WTC11 (cell line): ENCODE results near the gene ARID2. TPM values are rescaled to one million over a fixed set of nuclear protein-coding genes. Genes with fewer than 3 reads are reported as not detected.
A peak's percentile ranks its signal among the peaks of the same experiment; 100 is the strongest.

ENCODE experiments used
- ATAC-seq: fragments of 200-7000 bp; cut with Tn5 transposase; 2 replicates; pipeline ENCODE4 v1.10.0; 2021; ENCODE audit warnings: mild to moderate bottlenecking, moderate library complexity
- CTCF ChIA-PET: fragments of 300-600 bp; sonication (Branson Sonifier 250); formaldehyde crosslinking; loops from one replicate; lab custom pipeline; 2021; ENCODE audit warnings: antibody characterized with exemption; lab: Charles Lee
- POLR2A ChIA-PET: fragments of 350-600 bp; sonication (Branson Sonifier 250); formaldehyde crosslinking; loops from one replicate; lab custom pipeline; 2021; ENCODE audit warnings: antibody characterized with exemption; lab: Charles Lee
- DNase-seq: peaks from one replicate; pipeline ENCODE4 v3.0.0; 2021; ENCODE audit warnings: low spot score
- H3K27ac Mint-ChIP-seq: 2 replicates; pipeline ENCODE4 v1.8.0; 2021; ENCODE audit warnings: mixed read lengths
- H3K27me3 Mint-ChIP-seq: 2 replicates; pipeline ENCODE4 v1.8.0; 2021; ENCODE audit warnings: low read depth, mild to moderate bottlenecking, moderate library complexity, mixed read lengths
- H3K36me3 Mint-ChIP-seq: 2 replicates; pipeline ENCODE4 v1.8.0; 2021; ENCODE audit warnings: mixed read lengths
- H3K4me1 Mint-ChIP-seq: 2 replicates; pipeline ENCODE4 v1.8.0; 2022; ENCODE audit warnings: mixed read lengths
- H3K4me3 Mint-ChIP-seq: 2 replicates; pipeline ENCODE4 v1.8.0; 2021; ENCODE audit warnings: mild to moderate bottlenecking, moderate library complexity, mixed read lengths
- H3K9me3 Mint-ChIP-seq: 2 replicates; pipeline ENCODE4 v1.8.0; 2021; ENCODE audit warnings: mixed read lengths
- ELF4 ChIP-seq: sonication (generic); formaldehyde crosslinking; IDR thresholded peaks from 2 replicates; pipeline ENCODE4 v1.8.1; 2022; ENCODE audit warnings: low read depth, mild to moderate bottlenecking, moderate library complexity, missing genetic modification reagents
- EMX1 ChIP-seq: fragments of 250-450 bp; sonication (Bioruptor Pico); IDR thresholded peaks from 2 replicates; pipeline ENCODE4 v1.8.0; 2021; ENCODE audit warnings: mild to moderate bottlenecking
- GABPB1 ChIP-seq: sonication (generic); formaldehyde crosslinking; IDR thresholded peaks from 2 replicates; pipeline ENCODE4 v1.8.1; 2023; ENCODE audit warnings: mild to moderate bottlenecking, missing genetic modification reagents
- KAT7 ChIP-seq: sonication (generic); formaldehyde crosslinking; IDR thresholded peaks from 2 replicates; pipeline ENCODE4 v1.8.1; 2023; ENCODE audit warnings: missing genetic modification reagents, mild to moderate bottlenecking, borderline replicate concordance
- NFE2L1 ChIP-seq: sonication (generic); formaldehyde crosslinking; IDR thresholded peaks from 2 replicates; pipeline ENCODE4 v1.8.1; 2023; ENCODE audit warnings: missing genetic modification reagents
- NR1H2 ChIP-seq: sonication (generic); formaldehyde crosslinking; IDR thresholded peaks from 2 replicates; pipeline ENCODE4 v1.9.0; 2021; ENCODE audit warnings: mild to moderate bottlenecking, moderate library complexity, missing genetic modification reagents
- PRRX2 ChIP-seq: fragments of 250-450 bp; sonication (Bioruptor Pico); IDR thresholded peaks from 2 replicates; pipeline ENCODE4 v1.8.0; 2021; ENCODE audit warnings: mild to moderate bottlenecking
- ZNF138 ChIP-seq: sonication (generic); formaldehyde crosslinking; conservative IDR thresholded peaks from 2 replicates; pipeline ENCODE4 v1.8.1; 2022; ENCODE audit warnings: mild to moderate bottlenecking, moderate library complexity, missing genetic modification reagents
- ZNF396 ChIP-seq: fragments of 250-450 bp; sonication (Bioruptor Pico); IDR thresholded peaks from 2 replicates; pipeline ENCODE4 v1.8.0; 2021; ENCODE audit warnings: mild to moderate bottlenecking, moderate library complexity, borderline replicate concordance
- total RNA-seq: library from RNA; stranded (reverse); gene quantifications from 3 replicates; pipeline ENCODE4 v1.2.3, GENCODE V29; 2021
- TF ChIP-seq, protein P1 (sequence below): fragments of 250-450 bp; sonication (Bioruptor Pico); IDR thresholded peaks from 2 replicates; pipeline ENCODE4 v1.9.0; 2021; ENCODE audit warnings: mild to moderate bottlenecking, borderline replicate concordance
- TF ChIP-seq, protein P2 (sequence below): sonication (generic); formaldehyde crosslinking; IDR thresholded peaks from 2 replicates; pipeline ENCODE4 v1.8.1; 2023; ENCODE audit warnings: mild to moderate bottlenecking, missing genetic modification reagents
- TF ChIP-seq, protein P3 (sequence below): sonication (generic); formaldehyde crosslinking; IDR thresholded peaks from 2 replicates; pipeline ENCODE4 v1.8.1; 2023; ENCODE audit warnings: mild to moderate bottlenecking, moderate library complexity, missing genetic modification reagents
- TF ChIP-seq, protein P4 (sequence below): sonication (generic); formaldehyde crosslinking; IDR thresholded peaks from 2 replicates; pipeline ENCODE4 v1.8.0; 2022; ENCODE audit warnings: mild to moderate bottlenecking, missing genetic modification reagents

ARID2 gene
- total RNA-seq, 1 experiment from 2014 or later = 33.9 TPM

DNA sequence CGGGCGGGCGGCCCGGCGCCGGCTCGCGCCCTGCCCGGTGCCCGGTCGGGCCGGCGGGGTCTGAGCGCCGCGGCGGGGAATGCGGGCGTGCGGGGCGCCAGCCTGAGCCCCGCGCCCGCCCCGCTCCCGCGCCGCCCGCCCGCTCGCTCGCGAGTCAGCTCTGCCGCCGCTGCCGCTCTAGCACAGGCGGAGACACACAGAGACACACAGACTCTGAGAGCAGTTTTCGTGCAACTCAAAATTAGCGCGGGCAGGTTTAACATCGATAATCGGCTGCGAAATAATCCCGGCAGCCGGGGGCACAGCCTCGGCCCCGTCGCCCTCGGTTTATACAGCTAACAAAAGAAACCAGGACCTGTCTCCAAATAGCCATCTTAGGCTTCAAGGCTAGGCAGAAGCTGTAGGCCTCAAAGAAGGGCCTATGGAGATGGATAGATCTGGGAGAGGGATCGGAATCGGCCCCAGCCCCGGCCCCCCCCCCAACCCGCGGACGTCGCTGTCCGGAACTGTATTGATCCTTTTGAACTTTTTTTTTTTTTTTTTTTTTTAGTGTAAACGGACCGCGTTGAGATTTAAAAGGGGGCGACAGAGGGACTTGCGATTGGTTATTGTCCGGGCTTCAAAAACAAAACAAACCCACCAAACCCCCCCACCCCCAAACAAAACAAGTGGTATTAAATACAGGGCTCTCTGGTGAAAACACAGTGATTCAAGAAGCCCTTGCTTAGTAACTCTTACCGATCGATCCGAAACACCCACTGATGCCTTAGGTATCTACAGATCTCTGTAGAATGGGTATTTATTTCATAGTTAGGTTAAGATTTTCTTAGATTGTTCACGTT lies 1.1 kb downstream of the ARID2 start:
- CTCF ChIA-PET = interaction anchor here (0.6 to 1.4 kb wide), 2 partner anchors 187 to 475 kb away, joined by 3 to 4 read pairs; no protein-coding TSS in a partner anchor
- Mint-ChIP-seq H3K36me3 (peaks cover 28% of the 10 kb centered on the region), H3K27ac (peak overlapping the region; percentile 93), H3K9me3 (0 out of 2 replicates have a peak, but pooled peaks cover 6% of the 10 kb centered on the region), H3K4me1 (peaks cover 25% of the 10 kb centered on the region), H3K4me3 (peak overlapping the region; percentile 90), H3K27me3 (no peaks in the 10 kb centered on the region)
- ATAC-seq (no peak), DNase-seq (peak; percentile 35)
- TF ChIP-seq GABPB1 (CRISPR knock-in tag) = 0 out of 2 replicates have a peak, but pooled peaks have one; percentile 13
- no peak for TF ChIP-seq NR1H2 (CRISPR knock-in tag)
- POLR2A ChIA-PET = interaction anchor here (1.2 kb wide), 1 partner anchor 260 kb away, joined by 4 read pairs; the partner anchor contains the start of gene SCAF11

DNA sequence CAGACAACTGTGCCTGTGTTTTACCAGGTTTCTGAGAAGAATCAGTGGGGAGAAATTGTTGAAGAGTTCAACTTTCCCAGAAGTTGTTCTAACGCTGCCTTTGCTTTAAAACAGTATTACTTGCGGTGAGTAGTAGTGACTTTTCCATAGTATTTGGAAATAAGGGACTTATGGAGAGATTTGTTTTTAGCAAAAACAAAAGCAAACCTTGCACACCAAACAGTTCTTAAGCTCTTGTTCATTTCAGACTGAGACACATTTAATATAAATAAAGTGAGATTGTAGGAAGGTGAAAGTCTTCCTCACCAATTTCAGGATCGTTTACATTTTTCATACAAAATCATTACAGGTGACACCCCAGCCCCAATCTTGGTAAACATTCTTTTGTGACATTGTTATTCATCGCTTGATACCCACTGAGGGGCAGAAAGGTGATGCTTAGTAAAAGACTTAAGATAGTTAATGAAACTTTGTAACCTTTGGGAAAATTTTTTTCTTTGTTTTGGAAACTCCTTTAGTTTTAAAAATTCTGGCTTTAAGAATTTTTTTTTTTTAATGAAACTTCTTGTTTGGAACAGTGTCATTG lies 1.8 kb downstream of the ARID2 start:
- Mint-ChIP-seq H3K9me3 (0 out of 2 replicates have a peak, but pooled peaks cover 6% of the 10 kb centered on the region), H3K27ac (peak overlapping the region; percentile 93), H3K4me1 (peaks cover 24% of the 10 kb centered on the region), H3K4me3 (peak overlapping the region; percentile 90), H3K27me3 (no peaks in the 10 kb centered on the region), H3K36me3 (peaks cover 34% of the 10 kb centered on the region)
- CTCF ChIA-PET = interaction anchor here (1.4 kb wide), 1 partner anchor 187 kb away, joined by 4 read pairs; no protein-coding TSS in a partner anchor
- TF ChIP-seq ELF4 (CRISPR knock-in tag) (no peak), ZNF138 (CRISPR knock-in tag) (no peak), ZNF396 (no peak), KAT7 (CRISPR knock-in tag) (no peak), EMX1 (CRISPR knock-in tag) (no peak), NFE2L1 (CRISPR knock-in tag) (no peak), PRRX2 (CRISPR knock-in tag) (no peak)
- TF ChIP-seq, protein P1, sequence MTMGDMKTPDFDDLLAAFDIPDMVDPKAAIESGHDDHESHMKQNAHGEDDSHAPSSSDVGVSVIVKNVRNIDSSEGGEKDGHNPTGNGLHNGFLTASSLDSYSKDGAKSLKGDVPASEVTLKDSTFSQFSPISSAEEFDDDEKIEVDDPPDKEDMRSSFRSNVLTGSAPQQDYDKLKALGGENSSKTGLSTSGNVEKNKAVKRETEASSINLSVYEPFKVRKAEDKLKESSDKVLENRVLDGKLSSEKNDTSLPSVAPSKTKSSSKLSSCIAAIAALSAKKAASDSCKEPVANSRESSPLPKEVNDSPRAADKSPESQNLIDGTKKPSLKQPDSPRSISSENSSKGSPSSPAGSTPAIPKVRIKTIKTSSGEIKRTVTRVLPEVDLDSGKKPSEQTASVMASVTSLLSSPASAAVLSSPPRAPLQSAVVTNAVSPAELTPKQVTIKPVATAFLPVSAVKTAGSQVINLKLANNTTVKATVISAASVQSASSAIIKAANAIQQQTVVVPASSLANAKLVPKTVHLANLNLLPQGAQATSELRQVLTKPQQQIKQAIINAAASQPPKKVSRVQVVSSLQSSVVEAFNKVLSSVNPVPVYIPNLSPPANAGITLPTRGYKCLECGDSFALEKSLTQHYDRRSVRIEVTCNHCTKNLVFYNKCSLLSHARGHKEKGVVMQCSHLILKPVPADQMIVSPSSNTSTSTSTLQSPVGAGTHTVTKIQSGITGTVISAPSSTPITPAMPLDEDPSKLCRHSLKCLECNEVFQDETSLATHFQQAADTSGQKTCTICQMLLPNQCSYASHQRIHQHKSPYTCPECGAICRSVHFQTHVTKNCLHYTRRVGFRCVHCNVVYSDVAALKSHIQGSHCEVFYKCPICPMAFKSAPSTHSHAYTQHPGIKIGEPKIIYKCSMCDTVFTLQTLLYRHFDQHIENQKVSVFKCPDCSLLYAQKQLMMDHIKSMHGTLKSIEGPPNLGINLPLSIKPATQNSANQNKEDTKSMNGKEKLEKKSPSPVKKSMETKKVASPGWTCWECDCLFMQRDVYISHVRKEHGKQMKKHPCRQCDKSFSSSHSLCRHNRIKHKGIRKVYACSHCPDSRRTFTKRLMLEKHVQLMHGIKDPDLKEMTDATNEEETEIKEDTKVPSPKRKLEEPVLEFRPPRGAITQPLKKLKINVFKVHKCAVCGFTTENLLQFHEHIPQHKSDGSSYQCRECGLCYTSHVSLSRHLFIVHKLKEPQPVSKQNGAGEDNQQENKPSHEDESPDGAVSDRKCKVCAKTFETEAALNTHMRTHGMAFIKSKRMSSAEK (CRISPR knock-in tag) = no peak
- TF ChIP-seq, protein P2, sequence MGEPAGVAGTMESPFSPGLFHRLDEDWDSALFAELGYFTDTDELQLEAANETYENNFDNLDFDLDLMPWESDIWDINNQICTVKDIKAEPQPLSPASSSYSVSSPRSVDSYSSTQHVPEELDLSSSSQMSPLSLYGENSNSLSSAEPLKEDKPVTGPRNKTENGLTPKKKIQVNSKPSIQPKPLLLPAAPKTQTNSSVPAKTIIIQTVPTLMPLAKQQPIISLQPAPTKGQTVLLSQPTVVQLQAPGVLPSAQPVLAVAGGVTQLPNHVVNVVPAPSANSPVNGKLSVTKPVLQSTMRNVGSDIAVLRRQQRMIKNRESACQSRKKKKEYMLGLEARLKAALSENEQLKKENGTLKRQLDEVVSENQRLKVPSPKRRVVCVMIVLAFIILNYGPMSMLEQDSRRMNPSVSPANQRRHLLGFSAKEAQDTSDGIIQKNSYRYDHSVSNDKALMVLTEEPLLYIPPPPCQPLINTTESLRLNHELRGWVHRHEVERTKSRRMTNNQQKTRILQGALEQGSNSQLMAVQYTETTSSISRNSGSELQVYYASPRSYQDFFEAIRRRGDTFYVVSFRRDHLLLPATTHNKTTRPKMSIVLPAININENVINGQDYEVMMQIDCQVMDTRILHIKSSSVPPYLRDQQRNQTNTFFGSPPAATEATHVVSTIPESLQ (CRISPR knock-in tag) = no peak
- TF ChIP-seq, protein P3, sequence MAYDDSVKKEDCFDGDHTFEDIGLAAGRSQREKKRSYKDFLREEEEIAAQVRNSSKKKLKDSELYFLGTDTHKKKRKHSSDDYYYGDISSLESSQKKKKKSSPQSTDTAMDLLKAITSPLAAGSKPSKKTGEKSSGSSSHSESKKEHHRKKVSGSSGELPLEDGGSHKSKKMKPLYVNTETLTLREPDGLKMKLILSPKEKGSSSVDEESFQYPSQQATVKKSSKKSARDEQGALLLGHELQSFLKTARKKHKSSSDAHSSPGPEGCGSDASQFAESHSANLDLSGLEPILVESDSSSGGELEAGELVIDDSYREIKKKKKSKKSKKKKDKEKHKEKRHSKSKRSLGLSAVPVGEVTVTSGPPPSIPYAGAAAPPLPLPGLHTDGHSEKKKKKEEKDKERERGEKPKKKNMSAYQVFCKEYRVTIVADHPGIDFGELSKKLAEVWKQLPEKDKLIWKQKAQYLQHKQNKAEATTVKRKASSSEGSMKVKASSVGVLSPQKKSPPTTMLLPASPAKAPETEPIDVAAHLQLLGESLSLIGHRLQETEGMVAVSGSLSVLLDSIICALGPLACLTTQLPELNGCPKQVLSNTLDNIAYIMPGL = no peak
- TF ChIP-seq, protein P4, sequence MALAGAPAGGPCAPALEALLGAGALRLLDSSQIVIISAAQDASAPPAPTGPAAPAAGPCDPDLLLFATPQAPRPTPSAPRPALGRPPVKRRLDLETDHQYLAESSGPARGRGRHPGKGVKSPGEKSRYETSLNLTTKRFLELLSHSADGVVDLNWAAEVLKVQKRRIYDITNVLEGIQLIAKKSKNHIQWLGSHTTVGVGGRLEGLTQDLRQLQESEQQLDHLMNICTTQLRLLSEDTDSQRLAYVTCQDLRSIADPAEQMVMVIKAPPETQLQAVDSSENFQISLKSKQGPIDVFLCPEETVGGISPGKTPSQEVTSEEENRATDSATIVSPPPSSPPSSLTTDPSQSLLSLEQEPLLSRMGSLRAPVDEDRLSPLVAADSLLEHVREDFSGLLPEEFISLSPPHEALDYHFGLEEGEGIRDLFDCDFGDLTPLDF (CRISPR knock-in tag) = no peak
- POLR2A ChIA-PET = interaction anchor here (0.6 kb wide), 1 partner anchor 11 kb away, joined by 4 read pairs; no protein-coding TSS in a partner anchor
- ATAC-seq (no peak), DNase-seq (no peak)
